ENCODE results near the gene MTRR.
A peak's percentile ranks its signal among the peaks of the same experiment; 100 is the strongest.

The MTRR gene

GRCh38 chr5:7849681-7850394, 19.1 kb upstream of the MTRR start:
- TF ChIP-seq ZFX (IDR thresholded peaks at IDR 0.05; ENCODE audit: borderline replicate concordance) (no peak), CTCF (IDR thresholded peaks at IDR 0.05) (no peak)
- H3K27ac ChIP-seq, result no peak overlapping the region

GRCh38 chr5:7850395-7851239, 18.3 kb upstream of the MTRR start, which contains the start of gene CFAP90:
Gene CFAP90 (minus strand): TSS chr5:7851133. CDS start chr5:7851021, 112 bp downstream.
- peak within 1 kb of the TSS; percentile 61 for H3K27ac ChIP-seq
- TF ChIP-seq ZFX (IDR thresholded peaks at IDR 0.05; ENCODE audit: borderline replicate concordance) (no peak), CTCF (IDR thresholded peaks at IDR 0.05) (peak; percentile 45)

GRCh38 chr5:7851240-7851592, 17.7 kb upstream of the MTRR start:
- peak overlapping the region; percentile 61 for H3K27ac ChIP-seq

GRCh38 chr5:7851617-7852289, 17.2 kb upstream of the MTRR start:
- TF ChIP-seq ZFX (IDR thresholded peaks at IDR 0.05; ENCODE audit: borderline replicate concordance) (no peak), CTCF (IDR thresholded peaks at IDR 0.05) (no peak)
- H3K27ac ChIP-seq, result peak overlapping the region; percentile 61

More at GRCh38 chr5:7851240-7851592, 17.7 kb upstream of the MTRR start:
- TF ChIP-seq CTCF (IDR thresholded peaks at IDR 0.05) (peak; percentile 12), ZFX (IDR thresholded peaks at IDR 0.05; ENCODE audit: borderline replicate concordance) (no peak)

GRCh38 chr5:7852542-7852941, 16.4 kb upstream of the MTRR start:
- no peak overlapping the region for H3K27ac ChIP-seq
- TF ChIP-seq ZFX (IDR thresholded peaks at IDR 0.05; ENCODE audit: borderline replicate concordance) (no peak), CTCF (IDR thresholded peaks at IDR 0.05) (no peak)

- TF ChIP-seq CTCF (IDR thresholded peaks at IDR 0.05) (no peak), ZFX (IDR thresholded peaks at IDR 0.05; ENCODE audit: borderline replicate concordance) (no peak)
- H3K27ac ChIP-seq, result no peak overlapping the region
Measured at GRCh38 chr5:7852988-7853387, 16.0 kb upstream of the MTRR start.
